NCI-H526 treated with DMSO at 0.1 percent for 48 hours (cell line): ENCODE data around the gene KRTAP3-1.
"Not testable (repeated sequence)": the region's sequence is repeated elsewhere in the genome, so short reads cannot be mapped to it uniquely, and the experiment has no call there.

Source experiments
- DNase-seq: peaks from one replicate; lab custom pipeline; 2025; lab: John Stamatoyannopoulos, UW

The KRTAP3-1 gene

GRCh38 chr17:41008811-41009210 is at the start of gene KRTAP3-1:
KRTAP3-1 (minus strand) TSS chr17:41009128; CDS start chr17:41009074, 54 bp downstream.
- DNase-seq, result peak; percentile 28

- DNase-seq, result no peak
Observed at GRCh38 chr17:41057547-41057946, 48.6 kb upstream of the KRTAP3-1 start.

GRCh38 chr17:41055130-41055529 is 46.2 kb upstream of the KRTAP3-1 start, which contains the start of gene KRTAP2-2:
KRTAP2-2 (minus strand) TSS chr17:41055230; CDS start chr17:41055211, 19 bp downstream.
- not testable (repeated sequence) for DNase-seq

DNA sequence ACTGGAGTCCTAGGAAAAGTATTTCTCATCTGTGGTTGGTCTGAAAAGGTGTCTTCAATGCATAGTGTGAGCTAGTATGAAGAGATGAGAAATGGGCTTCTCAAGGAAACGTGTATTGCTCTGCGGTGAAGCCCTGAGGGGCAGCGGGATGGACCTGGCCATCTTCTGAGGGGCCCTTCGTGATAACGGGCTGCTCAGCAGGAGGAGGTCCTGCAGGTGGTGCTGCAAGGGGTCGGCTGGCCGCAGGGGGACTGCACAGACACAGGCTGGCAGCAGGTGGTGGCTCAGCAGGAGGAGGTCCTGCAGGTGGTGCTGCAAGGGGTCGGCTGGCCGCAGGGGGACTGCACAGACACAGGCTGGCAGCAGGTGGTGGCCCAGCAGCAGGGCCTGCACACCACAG is 45.6 kb upstream of the KRTAP3-1 start:
- DNase-seq, result not testable (repeated sequence)

DNA sequence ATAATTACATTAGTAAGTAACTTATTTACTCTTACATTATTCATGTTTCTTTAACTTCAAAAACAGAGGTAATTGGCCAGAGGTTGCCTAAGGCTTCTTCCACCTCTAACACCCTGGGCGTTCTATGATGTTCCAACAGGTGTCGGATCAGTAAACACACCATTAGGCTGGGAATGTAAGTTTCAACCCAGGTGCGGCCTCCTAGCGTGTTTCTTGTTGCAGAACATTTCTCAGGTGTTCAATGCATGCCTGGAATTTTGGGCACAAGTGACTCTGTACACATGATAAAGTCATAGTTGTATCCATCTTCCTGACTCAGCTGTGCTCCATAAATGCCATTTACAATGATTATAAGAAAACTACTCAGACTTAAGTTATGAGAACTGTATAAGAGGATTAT is 45.1 kb upstream of the KRTAP3-1 start:
- DNase-seq, result no peak

- peak; percentile 38 for DNase-seq
Observed at GRCh38 chr17:41052566-41052965, 43.6 kb upstream of the KRTAP3-1 start.

DNA sequence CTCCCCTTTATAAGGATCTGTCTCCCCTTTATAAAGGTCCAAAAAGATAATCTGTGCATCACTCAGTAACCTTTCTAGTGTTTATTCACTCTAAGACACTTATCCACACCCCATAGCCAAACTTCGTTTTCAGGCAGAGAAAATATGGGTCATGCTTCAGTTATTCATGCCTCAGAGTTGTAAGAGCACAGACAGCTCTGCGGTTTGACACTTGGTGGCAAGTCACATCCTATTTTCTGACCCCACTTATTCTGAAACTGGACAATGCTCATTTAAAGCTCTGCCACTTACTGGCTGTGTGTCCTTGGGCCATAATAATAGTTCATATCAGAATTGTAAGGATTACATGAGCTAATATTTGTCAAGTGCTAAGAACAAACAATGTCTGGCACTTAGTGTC is 40.2 kb upstream of the KRTAP3-1 start:
- DNase-seq, result no peak

- DNase-seq, result no peak
Observed at GRCh38 chr17:41048441-41048840, 39.5 kb upstream of the KRTAP3-1 start.

DNA sequence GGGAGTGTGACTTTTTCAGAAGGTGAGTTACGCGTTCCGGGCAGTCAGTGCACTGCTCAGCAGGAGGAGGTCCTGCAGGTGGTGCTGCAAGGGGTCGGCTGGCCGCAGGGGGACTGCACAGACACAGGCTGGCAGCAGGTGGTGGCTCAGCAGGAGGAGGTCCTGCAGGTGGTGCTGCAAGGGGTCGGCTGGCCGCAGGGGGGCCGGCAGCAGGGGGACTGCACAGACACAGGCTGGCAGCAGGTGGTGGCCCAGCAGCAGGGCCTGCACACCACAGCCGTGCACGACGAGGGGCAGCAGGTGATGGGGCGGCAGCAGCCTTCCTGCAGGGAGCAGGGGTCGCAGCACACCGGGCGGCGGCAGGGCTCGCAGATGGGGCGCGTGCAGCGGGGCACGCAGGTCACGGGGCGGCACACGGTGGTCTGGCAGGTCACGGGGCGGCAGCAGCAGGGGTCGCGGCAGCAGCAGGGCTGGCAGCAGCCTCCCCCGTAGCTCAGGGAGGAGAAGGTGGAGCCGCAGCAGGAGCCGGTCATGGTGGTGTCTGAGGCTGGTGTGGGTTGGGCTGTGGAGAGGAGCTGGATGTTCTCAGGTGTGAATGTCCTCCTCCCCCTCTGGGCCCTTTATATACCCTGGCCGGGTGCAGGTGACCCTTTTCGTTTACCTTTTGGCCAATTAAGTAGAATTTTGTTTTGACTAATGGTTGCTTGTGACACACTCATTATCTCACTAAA is 38.0 kb upstream of the KRTAP3-1 start, which contains the start of gene KRTAP2-1:
Gene KRTAP2-1, minus strand, starts transcription at position 582 of the 731 bp plus-strand sequence. Its CDS starts 49 bp downstream, at position 533.
- not testable (repeated sequence) for DNase-seq

DNA sequence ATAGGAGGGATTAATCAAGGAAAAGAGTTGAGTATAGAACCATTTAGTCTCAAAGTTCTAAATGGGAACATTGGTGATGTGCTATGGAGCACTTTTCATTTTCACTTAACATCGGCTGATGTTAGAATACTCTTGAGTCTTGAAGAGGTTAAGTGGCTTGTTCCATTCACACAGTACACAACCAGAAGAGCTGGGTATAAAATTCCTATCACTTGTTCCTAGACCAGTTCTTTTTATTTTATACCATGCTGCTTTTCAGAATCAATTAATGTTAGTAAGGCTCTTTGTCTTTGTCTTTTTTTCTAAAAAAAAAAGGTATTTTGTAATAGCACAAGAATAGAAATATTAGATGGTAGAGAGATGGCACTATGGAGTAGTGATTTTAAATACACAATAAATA is 34.0 kb upstream of the KRTAP3-1 start:
- DNase-seq, result no peak

DNA sequence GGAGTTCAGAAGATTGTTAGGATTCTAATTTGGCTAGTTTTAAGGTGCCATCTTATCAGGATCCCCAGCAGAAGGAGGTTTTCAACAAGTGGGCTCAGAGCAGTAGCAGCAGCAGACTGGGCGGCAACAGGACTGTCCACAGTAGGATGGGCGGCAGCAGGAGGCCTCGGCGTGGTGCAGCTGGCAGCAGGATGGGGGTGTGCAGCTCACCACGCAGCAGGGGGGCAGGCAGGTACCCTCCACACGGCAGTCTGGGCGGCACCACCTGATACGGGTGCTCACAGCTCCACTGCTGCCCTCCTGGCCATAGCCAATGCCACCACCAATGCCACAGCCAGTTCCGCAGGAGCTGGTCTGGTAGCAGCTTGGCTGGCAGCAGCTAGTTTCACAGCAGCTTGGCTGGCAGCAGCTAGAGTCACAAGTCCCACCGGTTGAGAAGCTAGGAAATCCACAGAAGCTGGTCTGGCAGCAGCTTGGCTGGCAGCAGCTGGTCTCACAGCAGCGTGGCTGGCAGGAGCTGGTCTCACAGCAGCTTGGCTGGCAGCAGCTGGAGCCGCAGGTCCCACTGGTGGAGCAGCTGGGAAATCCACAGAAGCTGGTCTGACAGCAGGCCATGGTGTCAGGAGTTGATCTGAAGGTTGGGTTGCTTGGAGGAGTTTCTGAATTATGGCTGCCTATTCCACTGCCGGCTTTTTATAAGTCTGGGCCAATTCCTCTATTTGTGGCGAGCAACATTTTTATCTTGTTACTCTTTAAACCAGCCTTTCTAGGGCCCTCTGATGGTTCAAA is 32.0 kb upstream of the KRTAP3-1 start, which contains the start of gene KRTAP1-1:
Gene KRTAP1-1, minus strand, starts transcription at position 668 of the 789 bp plus-strand sequence. Its CDS starts 53 bp downstream, at position 615.
- not testable (repeated sequence) for DNase-seq

GRCh38 chr17:41037853-41038350 is 29.0 kb upstream of the KRTAP3-1 start:
- DNase-seq, result no peak

DNA sequence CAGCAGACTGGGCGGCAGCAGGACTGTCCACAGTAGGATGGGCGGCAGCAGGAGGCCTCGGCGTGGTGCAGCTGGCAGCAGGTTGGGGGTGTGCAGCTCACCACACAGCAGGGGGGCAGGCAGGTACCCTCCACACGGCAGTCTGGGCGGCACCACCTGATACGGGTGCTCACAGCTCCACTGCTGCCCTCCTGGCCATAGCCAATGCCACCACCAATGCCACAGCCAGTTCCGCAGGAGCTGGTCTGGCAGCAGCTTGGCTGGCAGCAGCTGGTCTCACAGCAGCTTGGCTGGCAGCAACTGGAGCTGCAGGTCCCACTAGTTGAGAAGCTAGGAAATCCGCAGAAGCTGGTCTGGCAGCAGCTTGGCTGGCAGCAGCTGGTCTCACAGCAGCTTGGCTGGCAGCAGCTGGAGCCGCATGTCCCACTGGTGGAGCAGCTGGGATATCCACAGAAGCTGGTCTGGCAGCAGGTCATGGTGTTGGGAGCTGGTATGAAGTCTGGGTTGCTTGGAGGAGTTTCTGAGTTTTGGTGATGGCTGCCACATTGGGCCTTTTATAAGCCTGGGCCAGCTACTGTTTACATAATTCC is 25.5 kb upstream of the KRTAP3-1 start, which contains the start of gene KRTAP1-3:
Gene KRTAP1-3, minus strand, starts transcription at position 529 of the 590 bp plus-strand sequence. Its CDS starts 53 bp downstream, at position 476.
- DNase-seq, result not testable (repeated sequence)

- no peak for DNase-seq
Observed at GRCh38 chr17:41029633-41030245, 20.8 kb upstream of the KRTAP3-1 start, which contains the start of gene KRTAP1-4. KRTAP1-4 (minus strand) TSS chr17:41030195; CDS start chr17:41030078, 117 bp downstream.

DNA sequence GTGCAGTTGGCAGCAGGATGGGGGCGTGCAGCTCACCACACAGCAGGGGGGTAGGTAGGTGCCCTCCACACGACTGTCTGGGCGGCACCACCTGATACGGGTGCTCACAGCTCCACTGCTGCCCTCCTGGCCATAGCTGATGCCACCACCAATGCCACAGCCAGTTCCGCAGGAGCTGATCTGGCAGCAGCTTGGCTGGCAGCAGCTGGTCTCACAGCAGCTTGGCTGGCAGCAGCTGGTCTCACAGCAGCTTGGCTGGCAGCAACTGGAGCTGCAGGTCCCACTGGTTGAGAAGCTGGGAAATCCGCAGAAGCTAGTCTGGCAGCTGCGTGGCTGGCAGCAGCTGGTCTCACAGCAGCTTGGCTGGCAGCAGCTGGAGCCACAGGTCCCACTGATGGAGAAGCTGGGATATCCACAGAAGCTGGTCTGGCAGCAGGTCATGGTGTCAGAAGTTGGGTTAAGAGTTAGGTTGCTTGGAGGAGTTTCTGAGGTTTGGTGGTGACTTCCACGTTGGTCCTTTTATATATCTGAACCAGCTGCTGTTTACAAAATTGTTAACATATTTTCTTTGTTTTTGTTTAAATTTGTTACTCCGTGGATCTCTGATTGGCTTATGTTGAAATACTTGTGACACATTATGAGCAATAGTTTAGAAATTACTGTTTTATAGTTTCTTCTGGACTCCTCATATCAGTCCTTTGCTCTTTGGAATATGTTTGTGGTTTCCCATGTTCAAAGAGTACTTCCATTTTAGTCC is 18.0 kb upstream of the KRTAP3-1 start, which contains the start of gene KRTAP1-5:
Gene KRTAP1-5, minus strand, starts transcription at position 494 of the 757 bp plus-strand sequence. Its CDS starts 53 bp downstream, at position 441.
- no peak for DNase-seq

- no peak for DNase-seq
Observed at GRCh38 chr17:41024697-41025096, 15.8 kb upstream of the KRTAP3-1 start.

GRCh38 chr17:41020336-41020735 is 11.4 kb upstream of the KRTAP3-1 start:
- DNase-seq, result no peak

DNA sequence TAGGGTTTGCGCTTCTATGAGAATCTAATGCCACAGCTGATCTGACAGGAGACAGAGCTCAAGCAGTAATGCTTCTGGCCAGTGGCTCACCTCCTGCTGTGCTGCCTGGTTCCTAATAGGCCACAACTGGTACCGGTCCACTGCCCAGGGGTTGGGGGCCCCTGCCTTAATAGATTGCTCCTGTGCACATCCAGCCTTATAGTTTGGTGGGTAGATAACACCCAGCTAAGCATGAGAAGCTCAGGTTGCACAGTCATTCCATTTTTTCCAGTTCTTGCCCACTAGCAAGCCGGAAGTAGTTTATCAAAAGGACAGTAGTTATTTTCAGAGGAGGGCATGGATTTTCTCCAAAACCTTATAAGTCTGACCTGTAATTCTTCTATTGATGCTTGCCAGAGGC is 10.5 kb upstream of the KRTAP3-1 start:
- DNase-seq, result no peak

DNA sequence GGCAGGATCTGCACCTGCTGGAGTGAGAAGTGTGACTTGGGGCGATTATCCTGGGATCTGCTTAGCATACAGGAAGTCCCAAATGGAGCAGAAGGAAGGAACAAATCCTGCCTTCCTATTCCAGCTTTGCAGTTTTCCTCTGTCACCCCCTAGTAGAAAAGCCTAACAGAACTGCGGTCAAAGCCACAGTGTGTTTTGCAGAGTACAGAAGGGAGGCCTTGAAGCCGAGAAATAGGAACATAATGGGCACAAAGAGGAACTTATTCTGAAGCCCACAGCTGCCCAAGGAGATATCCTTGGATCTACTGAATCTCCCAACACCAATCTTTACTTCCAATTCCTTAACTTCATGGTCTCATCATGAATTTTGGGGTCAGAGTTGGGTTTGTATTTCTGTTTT is 9.6 kb upstream of the KRTAP3-1 start:
- DNase-seq, result no peak

DNA sequence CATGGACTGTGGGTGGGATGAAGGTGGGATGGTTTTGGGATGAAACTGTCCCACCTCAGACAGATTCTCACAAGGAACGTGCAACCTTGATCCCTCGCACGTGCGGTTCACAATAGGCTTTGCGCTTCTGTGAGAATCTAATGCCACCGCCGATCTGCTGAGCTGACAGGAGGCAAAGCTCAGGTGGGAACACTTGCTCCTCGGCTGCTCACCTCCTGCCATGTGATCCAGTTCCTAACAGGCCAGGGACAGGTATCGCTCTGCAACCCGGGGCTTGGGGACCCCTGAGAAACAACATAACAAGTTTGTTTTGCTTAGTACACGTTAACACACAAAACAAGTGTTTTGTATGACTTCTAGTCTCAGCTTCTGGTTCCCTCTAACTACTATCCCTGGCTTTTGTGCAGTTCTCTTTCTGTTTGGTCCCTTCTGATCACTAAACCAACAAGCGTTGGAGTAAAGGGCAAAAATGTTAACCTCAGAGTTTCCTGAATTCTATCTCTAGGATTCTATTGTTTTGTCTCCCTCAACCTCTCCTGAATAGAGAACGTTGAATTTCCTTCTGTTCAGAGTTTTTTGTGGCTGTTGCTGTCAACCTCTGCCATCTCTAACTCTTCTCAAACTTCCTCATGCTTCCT is 7.8 kb upstream of the KRTAP3-1 start:
- DNase-seq, result no peak
